Breast epithelium (tissue), 3 donors: ENCODE results near the gene TP63.

Experiments used
- POLR2A ChIP-seq: fragments of 450-650 bp; IDR thresholded peaks from one replicate; pipeline ENCODE4 v1.6.1; 2016; ENCODE audit warnings: antibody characterized with exemption, mild to moderate bottlenecking, moderate library complexity
- TF ChIP-seq, protein P1 (sequence below), 3 donors: fragments of 450-650 bp; IDR thresholded peaks; one replicate each; pipeline ENCODE4 v1.5.1; 2016 to 2017; ENCODE audit warnings: antibody characterized with exemption in 3 of 3, mild to moderate bottlenecking in 3 of 3, moderate library complexity in 3 of 3

DNA sequence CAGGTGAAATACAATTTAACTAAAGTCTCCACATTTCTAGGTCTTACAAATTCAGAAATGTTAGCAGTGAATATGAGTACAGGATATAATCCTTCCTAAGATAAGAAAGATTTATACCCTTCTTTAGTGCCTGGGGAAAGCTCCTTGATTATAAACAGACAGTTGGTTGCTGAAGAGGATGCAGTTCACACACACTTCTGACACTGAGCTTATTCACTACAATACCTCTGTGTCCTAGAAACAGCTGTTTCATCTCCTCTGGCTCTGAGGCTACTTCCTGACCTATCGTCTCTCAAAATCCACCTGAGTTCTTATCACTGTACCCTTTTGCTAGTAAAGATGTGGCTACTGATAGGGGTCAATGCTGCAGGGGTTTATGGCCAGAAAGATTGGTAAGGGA lies 57.1 kb downstream of the TP63 start:
- TF ChIP-seq, protein P1, sequence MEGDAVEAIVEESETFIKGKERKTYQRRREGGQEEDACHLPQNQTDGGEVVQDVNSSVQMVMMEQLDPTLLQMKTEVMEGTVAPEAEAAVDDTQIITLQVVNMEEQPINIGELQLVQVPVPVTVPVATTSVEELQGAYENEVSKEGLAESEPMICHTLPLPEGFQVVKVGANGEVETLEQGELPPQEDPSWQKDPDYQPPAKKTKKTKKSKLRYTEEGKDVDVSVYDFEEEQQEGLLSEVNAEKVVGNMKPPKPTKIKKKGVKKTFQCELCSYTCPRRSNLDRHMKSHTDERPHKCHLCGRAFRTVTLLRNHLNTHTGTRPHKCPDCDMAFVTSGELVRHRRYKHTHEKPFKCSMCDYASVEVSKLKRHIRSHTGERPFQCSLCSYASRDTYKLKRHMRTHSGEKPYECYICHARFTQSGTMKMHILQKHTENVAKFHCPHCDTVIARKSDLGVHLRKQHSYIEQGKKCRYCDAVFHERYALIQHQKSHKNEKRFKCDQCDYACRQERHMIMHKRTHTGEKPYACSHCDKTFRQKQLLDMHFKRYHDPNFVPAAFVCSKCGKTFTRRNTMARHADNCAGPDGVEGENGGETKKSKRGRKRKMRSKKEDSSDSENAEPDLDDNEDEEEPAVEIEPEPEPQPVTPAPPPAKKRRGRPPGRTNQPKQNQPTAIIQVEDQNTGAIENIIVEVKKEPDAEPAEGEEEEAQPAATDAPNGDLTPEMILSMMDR (IDR thresholded peaks at IDR 0.05): no peak
- TF ChIP-seq POLR2A: no peak
